ENCODE results near the gene STXBP6. TPM values are rescaled to one million over a fixed set of nuclear protein-coding genes. Genes with fewer than 3 reads are reported as not detected.

The STXBP6 gene
- total RNA-seq, 1 experiment from 2014 or later, result 12.3 TPM

DNA sequence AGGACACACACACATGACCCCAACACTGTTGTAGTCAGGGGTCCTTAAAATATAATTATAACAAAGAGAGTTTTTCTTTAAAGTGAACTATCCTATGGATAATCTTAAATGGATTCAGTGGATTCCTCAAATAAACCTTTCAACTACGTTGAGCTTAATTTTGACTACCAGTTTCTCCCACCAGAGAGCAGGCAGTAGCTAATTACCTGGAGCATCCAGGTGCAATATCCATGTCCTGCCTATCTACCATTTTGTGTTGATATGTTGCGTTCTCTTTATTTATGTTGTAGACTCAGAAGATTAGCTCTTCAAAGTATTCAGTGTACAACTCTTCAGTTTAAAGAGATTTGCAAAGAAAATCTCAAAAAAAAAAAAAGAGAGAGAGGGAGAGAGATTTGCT is 288.8 kb downstream of the STXBP6 start:
- ChIA-PET CTCF (interaction anchor here (0.7 kb wide), 1 partner anchor 367 kb away, joined by 6 read pairs; no protein-coding TSS in a partner anchor), POLR2A (ENCODE audit: unreplicated experiment) (no interaction called here)
- H3K27me3 ChIP-seq (ENCODE audit: insufficient read depth, low read depth), result no peaks in the 10 kb centered on the region
- no peaks in the 10 kb centered on the region for H3F3A ChIP-seq (ENCODE audit: insufficient read depth, low read depth)
- intact Hi-C loops (cut with micrococcal nuclease; ENCODE audit: unreplicated experiment), result no loop called here
- no peak for DNase-seq
- H3K79me2 ChIP-seq (ENCODE audit: low read depth), result no peaks in the 10 kb centered on the region
- no peak overlapping the region for H3K4me2 ChIP-seq
- H3K36me3 ChIP-seq (ENCODE audit: low read depth), result no peaks in the 10 kb centered on the region
- BruUV-seq (replicated peaks), result no TSS peak
- H3K4me3 ChIP-seq, result no peak overlapping the region
- H3K9me2 ChIP-seq (ENCODE audit: insufficient read depth), result no peaks in the 10 kb centered on the region
- TF ChIP-seq, protein P1, sequence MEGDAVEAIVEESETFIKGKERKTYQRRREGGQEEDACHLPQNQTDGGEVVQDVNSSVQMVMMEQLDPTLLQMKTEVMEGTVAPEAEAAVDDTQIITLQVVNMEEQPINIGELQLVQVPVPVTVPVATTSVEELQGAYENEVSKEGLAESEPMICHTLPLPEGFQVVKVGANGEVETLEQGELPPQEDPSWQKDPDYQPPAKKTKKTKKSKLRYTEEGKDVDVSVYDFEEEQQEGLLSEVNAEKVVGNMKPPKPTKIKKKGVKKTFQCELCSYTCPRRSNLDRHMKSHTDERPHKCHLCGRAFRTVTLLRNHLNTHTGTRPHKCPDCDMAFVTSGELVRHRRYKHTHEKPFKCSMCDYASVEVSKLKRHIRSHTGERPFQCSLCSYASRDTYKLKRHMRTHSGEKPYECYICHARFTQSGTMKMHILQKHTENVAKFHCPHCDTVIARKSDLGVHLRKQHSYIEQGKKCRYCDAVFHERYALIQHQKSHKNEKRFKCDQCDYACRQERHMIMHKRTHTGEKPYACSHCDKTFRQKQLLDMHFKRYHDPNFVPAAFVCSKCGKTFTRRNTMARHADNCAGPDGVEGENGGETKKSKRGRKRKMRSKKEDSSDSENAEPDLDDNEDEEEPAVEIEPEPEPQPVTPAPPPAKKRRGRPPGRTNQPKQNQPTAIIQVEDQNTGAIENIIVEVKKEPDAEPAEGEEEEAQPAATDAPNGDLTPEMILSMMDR (conservative IDR thresholded peaks at IDR 0.05), result no peak
- TF ChIP-seq EZH2 (IDR thresholded peaks at IDR 0.05; ENCODE audit: low read depth), result no peak
- H3K4me1 ChIP-seq (replicated peaks; ENCODE audit: insufficient read depth), result no peaks in the 10 kb centered on the region
- no peak overlapping the region for H3K27ac ChIP-seq
- no peaks in the 10 kb centered on the region for H3K9me3 ChIP-seq (ENCODE audit: insufficient read depth, low read depth)
- no peak overlapping the region for H2AFZ ChIP-seq
- H4K20me1 ChIP-seq (ENCODE audit: insufficient read depth), result no peaks in the 10 kb centered on the region

Data from PC-9 (cell line).